Activated naive CD4-positive, alpha-beta T cell (primary cell): ENCODE results near the gene KMT2B.
"Not testable (repeated sequence)": the region's sequence is repeated elsewhere in the genome, so short reads cannot be mapped to it uniquely, and the experiment has no call there.

ENCODE experiments used
- DNase-seq, 4 experiments: peaks; one replicate each; lab custom pipeline; 2025; lab: John Stamatoyannopoulos, UW

Gene KMT2B

DNA sequence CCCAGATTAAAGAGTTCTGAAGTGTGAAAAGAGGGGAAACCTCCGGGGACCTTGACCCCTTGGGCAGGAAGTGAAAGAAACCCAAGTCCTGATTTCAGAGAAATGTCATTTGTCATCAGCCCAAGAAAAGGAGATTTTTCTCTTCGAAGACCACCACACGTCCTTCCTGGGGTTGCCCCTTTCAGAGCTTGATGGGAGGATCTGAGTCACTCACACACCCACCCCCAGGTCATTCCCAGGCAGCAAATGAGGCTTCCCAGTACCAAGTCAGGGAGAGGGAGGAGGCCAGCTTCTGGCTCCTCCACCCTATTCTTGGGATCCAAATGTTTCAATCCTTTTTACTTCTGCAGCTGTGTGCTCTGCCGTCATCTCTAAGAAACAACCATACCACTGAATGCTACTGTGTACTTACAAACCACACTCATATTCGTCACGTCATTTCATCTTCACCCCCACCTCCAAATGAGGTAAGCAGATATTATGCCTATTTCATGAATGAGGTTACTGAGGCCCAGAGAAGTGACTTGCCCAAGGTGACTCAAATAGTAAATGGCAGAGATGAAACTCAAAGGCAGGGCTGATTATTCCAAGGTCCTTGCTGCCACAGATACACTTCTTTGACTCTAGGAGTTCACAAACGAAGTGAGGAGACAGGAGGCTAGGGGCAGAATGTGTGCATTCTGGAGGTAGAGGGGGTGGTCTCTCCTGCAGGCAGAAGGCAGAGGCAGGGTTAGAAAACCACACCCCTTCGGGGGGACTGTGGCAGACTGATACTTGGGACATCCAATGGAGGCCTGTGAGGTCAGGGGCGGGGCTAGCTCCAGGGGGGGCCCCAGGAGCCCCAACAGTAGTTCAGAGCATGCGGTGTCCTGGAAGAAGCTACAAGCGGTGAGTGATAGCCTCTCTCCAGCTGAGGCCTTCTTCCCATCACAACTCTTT is 5.0 kb upstream of the KMT2B start:
- peak in 2 of 4 experiments; percentile 12 to 18 for DNase-seq

- no peak for DNase-seq
These were observed 4.3 kb upstream of the KMT2B start for GRCh38 chr19:35713506-35713850.

- no peak for DNase-seq
These were observed 3.8 kb upstream of the KMT2B start for GRCh38 chr19:35713904-35714495.

DNA sequence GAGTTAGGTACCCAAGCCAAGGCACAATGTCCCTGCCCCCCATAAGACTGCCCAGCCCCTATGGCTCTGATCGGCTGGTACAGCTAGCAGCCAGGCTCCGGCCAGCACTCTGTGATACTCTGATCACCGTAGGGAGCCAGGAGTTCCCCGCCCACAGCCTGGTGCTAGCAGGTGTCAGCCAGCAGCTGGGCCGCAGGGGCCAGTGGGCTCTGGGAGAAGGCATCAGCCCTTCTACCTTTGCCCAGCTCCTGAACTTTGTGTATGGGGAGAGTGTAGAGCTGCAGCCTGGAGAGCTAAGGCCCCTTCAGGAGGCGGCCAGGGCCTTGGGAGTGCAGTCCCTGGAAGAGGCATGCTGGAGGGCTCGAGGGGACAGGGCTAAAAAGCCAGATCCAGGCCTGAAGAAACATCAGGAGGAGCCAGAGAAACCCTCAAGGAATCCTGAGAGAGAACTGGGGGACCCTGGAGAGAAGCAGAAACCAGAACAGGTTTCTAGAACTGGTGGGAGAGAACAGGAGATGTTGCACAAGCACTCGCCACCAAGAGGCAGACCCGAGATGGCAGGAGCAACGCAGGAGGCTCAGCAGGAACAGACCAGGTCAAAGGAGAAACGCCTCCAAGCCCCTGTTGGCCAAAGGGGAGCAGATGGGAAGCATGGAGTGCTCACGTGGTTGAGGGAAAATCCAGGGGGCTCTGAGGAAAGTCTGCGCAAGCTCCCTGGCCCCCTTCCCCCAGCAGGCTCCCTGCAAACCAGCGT is 3.0 kb upstream of the KMT2B start:
- DNase-seq: no peak

DNA sequence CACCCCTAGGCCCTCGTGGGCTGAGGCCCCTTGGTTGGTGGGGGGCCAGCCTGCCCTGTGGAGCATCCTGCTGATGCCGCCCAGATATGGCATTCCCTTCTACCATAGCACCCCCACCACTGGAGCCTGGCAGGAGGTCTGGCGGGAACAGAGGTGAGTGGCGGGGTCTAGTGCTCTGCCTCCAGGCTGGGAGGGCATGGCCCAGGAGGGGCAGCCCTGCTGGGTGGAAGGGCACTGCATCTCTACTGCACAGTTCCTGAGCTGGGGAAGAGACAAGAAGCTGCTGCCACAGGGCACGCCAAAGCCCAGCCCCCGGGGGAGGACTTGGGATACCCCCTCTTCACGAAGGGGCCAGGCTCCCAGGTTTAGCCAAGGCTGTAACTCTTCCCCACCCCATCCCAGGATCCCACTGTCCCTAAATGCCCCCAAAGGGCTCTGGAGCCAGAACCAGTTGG is 2.4 kb upstream of the KMT2B start:
- no peak for DNase-seq

- no peak for DNase-seq
These were observed 1.6 kb upstream of the KMT2B start for GRCh38 chr19:35715981-35716800.

DNA sequence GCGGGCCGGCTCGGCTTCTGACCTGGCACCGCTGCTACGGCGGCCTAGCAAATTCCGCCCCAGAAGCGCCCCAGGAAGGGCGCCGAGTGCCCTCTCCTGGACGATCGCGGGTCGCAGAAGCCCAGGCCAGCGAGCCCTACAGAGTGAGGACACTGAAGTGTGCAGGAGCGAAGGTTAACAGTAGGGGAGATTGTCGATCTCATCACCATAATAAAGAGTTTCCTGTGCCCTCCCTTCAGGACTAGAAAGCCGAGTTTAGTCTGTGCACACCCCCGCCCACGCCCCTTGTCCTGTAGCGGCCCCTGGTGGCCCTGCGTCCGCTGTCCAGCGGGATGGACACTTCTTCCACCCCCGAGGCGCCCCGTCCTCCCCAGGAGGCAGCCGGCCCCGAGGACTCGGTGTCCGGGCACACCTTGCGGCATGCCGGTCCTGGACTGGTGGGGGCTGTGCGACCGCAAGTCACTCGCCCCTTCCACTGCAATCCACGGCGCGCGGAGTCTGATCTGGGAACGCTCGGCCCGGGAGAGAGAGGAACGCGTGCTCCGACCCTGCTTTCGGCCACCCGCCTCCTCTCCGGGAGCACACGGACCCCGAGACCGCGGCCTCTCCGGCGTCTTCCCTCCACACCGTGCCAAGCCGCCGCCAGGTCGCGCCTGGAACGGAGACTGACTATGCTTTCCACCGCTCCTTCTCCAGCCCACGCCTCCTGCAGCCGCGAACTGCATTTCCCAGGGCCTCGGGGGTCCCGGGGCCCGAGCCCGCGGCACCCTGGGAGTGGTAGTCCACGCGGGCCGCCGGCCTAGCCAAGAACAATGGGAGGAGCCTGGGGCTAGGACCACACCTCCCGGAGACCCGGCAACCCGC is 770 bp upstream of the KMT2B start:
- DNase-seq: peak; percentile 83 to 95 (median 91)

- DNase-seq: peak in 3 of 4 experiments; percentile 35 to 39 (median 37)
These were observed 690 bp downstream of the KMT2B start for GRCh38 chr19:35718345-35719041.

DNA sequence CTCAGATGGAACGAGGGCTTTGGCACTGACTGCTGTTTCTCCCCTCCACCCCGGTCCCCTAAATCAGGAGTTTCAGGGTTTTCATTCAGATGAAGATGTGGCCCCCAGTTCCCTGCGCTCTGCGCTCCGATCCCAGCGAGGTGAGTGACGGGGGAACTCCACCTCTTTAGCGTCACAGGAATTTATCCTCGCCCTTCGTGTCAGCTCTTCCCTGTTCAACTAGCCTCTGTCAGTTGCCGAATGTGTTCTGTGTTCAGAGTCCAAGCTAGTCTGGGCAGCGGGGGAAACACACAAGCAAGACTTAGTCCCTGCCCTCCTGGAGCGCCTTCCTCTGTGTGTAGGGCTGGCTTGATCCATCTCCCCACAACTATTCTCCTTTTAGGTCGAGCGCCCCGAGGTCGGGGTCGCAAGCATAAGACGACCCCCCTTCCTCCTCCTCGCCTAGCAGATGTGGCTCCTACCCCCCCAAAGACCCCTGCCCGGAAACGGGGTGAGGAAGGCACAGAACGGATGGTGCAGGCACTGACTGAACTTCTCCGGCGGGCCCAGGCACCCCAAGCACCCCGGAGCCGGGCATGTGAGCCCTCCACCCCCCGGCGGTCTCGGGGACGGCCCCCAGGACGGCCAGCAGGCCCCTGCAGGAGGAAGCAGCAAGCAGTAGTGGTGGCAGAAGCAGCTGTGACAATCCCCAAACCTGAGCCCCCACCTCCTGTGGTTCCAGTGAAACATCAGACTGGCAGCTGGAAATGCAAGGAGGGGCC is 1.8 kb downstream of the KMT2B start:
- DNase-seq: no peak

GRCh38 chr19:35720163-35720524 is 2.3 kb downstream of the KMT2B start:
- no peak for DNase-seq

DNA sequence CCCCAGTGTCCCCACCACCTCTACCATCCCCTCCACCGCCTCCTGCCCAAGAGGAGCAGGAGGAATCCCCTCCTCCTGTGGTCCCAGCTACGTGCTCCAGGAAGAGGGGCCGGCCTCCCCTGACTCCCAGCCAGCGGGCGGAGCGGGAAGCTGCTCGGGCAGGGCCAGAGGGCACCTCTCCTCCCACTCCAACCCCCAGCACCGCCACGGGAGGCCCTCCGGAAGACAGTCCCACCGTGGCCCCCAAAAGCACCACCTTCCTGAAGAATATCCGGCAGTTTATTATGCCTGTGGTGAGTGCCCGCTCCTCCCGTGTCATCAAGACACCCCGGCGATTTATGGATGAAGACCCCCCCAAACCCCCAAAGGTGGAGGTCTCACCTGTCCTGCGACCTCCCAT is 2.8 kb downstream of the KMT2B start:
- DNase-seq: no peak

GRCh38 chr19:35721374-35721773 is 3.6 kb downstream of the KMT2B start:
- DNase-seq: no peak

GRCh38 chr19:35722461-35722860 is 4.7 kb downstream of the KMT2B start:
- no peak for DNase-seq

GRCh38 chr19:35722897-35723296 is 5.1 kb downstream of the KMT2B start:
- no peak for DNase-seq

- DNase-seq: no peak
These were observed 5.9 kb downstream of the KMT2B start for GRCh38 chr19:35723671-35724070.

GRCh38 chr19:35724132-35724531 is 6.3 kb downstream of the KMT2B start:
- DNase-seq: not testable (repeated sequence)

- no peak for DNase-seq
These were observed 6.8 kb downstream of the KMT2B start for GRCh38 chr19:35724560-35724959.

GRCh38 chr19:35725216-35725861 is 7.5 kb downstream of the KMT2B start:
- no peak for DNase-seq
